ENCODE data around the gene PTPRJ.

PTPRJ gene

GRCh38 chr11:48150213-48150612 is 169.9 kb downstream of the PTPRJ start:
- TF ChIP-seq POLR2A (IDR thresholded peaks at IDR 0.05; ENCODE audit: low read depth, low read length), result no peak
- TF ChIP-seq TAF1 (IDR thresholded peaks at IDR 0.05; ENCODE audit: borderline replicate concordance, low read depth, low read length), result no peak
- TF ChIP-seq POLR2AphosphoS5 (IDR thresholded peaks at IDR 0.05; ENCODE audit: low read depth, low read length), result no peak
- FAIRE-seq (no peak), DNase-seq (ENCODE audit: insufficient read length) (no peak)

GRCh38 chr11:48154151-48154550 is 173.8 kb downstream of the PTPRJ start:
- FAIRE-seq, result no peak
- TF ChIP-seq POLR2A (IDR thresholded peaks at IDR 0.05; ENCODE audit: low read depth, low read length) (no peak), POLR2AphosphoS5 (IDR thresholded peaks at IDR 0.05; ENCODE audit: low read depth, low read length) (no peak), TAF1 (IDR thresholded peaks at IDR 0.05; ENCODE audit: borderline replicate concordance, low read depth, low read length) (no peak)
- DNase-seq (ENCODE audit: insufficient read length), result no peak

- TF ChIP-seq POLR2AphosphoS5 (IDR thresholded peaks at IDR 0.05; ENCODE audit: low read depth, low read length), result no peak
- TF ChIP-seq TAF1 (IDR thresholded peaks at IDR 0.05; ENCODE audit: borderline replicate concordance, low read depth, low read length), result no peak
- TF ChIP-seq POLR2A (IDR thresholded peaks at IDR 0.05; ENCODE audit: low read depth, low read length), result no peak
- no peak for FAIRE-seq
- no peak for DNase-seq (ENCODE audit: insufficient read length)
These were observed 181.9 kb downstream of the PTPRJ start for GRCh38 chr11:48161951-48162884.

GRCh38 chr11:48162885-48163268 is 182.5 kb downstream of the PTPRJ start:
- FAIRE-seq, result no peak
- no peak for TF ChIP-seq TAF1 (IDR thresholded peaks at IDR 0.05; ENCODE audit: borderline replicate concordance, low read depth, low read length)
- no peak for TF ChIP-seq POLR2A (IDR thresholded peaks at IDR 0.05; ENCODE audit: low read depth, low read length)
- no peak for TF ChIP-seq POLR2AphosphoS5 (IDR thresholded peaks at IDR 0.05; ENCODE audit: low read depth, low read length)
- no peak for DNase-seq (ENCODE audit: insufficient read length)

- TF ChIP-seq POLR2AphosphoS5 (IDR thresholded peaks at IDR 0.05; ENCODE audit: low read depth, low read length), result no peak
- no peak for TF ChIP-seq TAF1 (IDR thresholded peaks at IDR 0.05; ENCODE audit: borderline replicate concordance, low read depth, low read length)
- no peak for TF ChIP-seq POLR2A (IDR thresholded peaks at IDR 0.05; ENCODE audit: low read depth, low read length)
- DNase-seq (ENCODE audit: insufficient read length), result no peak
- no peak for FAIRE-seq
These were observed 183.2 kb downstream of the PTPRJ start for GRCh38 chr11:48163360-48164100.

- DNase-seq (ENCODE audit: insufficient read length) (no peak), FAIRE-seq (no peak)
- TF ChIP-seq POLR2A (IDR thresholded peaks at IDR 0.05; ENCODE audit: low read depth, low read length) (no peak), TAF1 (IDR thresholded peaks at IDR 0.05; ENCODE audit: borderline replicate concordance, low read depth, low read length) (no peak), POLR2AphosphoS5 (IDR thresholded peaks at IDR 0.05; ENCODE audit: low read depth, low read length) (no peak)
These were observed 184.5 kb downstream of the PTPRJ start for GRCh38 chr11:48164836-48165235.

GRCh38 chr11:48165426-48165825 is 185.1 kb downstream of the PTPRJ start:
- FAIRE-seq, result no peak
- TF ChIP-seq POLR2AphosphoS5 (IDR thresholded peaks at IDR 0.05; ENCODE audit: low read depth, low read length), result no peak
- no peak for TF ChIP-seq TAF1 (IDR thresholded peaks at IDR 0.05; ENCODE audit: borderline replicate concordance, low read depth, low read length)
- TF ChIP-seq POLR2A (IDR thresholded peaks at IDR 0.05; ENCODE audit: low read depth, low read length), result no peak
- DNase-seq (ENCODE audit: insufficient read length), result no peak

- TF ChIP-seq POLR2AphosphoS5 (IDR thresholded peaks at IDR 0.05; ENCODE audit: low read depth, low read length), result no peak
- TF ChIP-seq POLR2A (IDR thresholded peaks at IDR 0.05; ENCODE audit: low read depth, low read length), result no peak
- TF ChIP-seq TAF1 (IDR thresholded peaks at IDR 0.05; ENCODE audit: borderline replicate concordance, low read depth, low read length), result no peak
- no peak for FAIRE-seq
- DNase-seq (ENCODE audit: insufficient read length), result no peak
These were observed 187.0 kb downstream of the PTPRJ start for GRCh38 chr11:48167380-48167779.

- FAIRE-seq (no peak), DNase-seq (ENCODE audit: insufficient read length) (no peak)
- no peak for TF ChIP-seq POLR2A (IDR thresholded peaks at IDR 0.05; ENCODE audit: low read depth, low read length)
- no peak for TF ChIP-seq TAF1 (IDR thresholded peaks at IDR 0.05; ENCODE audit: borderline replicate concordance, low read depth, low read length)
- no peak for TF ChIP-seq POLR2AphosphoS5 (IDR thresholded peaks at IDR 0.05; ENCODE audit: low read depth, low read length)
These were observed 188.5 kb downstream of the PTPRJ start for GRCh38 chr11:48168815-48169214.

- no peak for FAIRE-seq
- DNase-seq (ENCODE audit: insufficient read length), result no peak
- TF ChIP-seq TAF1 (IDR thresholded peaks at IDR 0.05; ENCODE audit: borderline replicate concordance, low read depth, low read length) (no peak), POLR2AphosphoS5 (IDR thresholded peaks at IDR 0.05; ENCODE audit: low read depth, low read length) (no peak), POLR2A (IDR thresholded peaks at IDR 0.05; ENCODE audit: low read depth, low read length) (no peak)
These were observed 188.9 kb downstream of the PTPRJ start for GRCh38 chr11:48169259-48169658.

GRCh38 chr11:48169717-48170116 is 189.4 kb downstream of the PTPRJ start:
- no peak for FAIRE-seq
- no peak for DNase-seq (ENCODE audit: insufficient read length)
- no peak for TF ChIP-seq POLR2AphosphoS5 (IDR thresholded peaks at IDR 0.05; ENCODE audit: low read depth, low read length)
- no peak for TF ChIP-seq TAF1 (IDR thresholded peaks at IDR 0.05; ENCODE audit: borderline replicate concordance, low read depth, low read length)
- no peak for TF ChIP-seq POLR2A (IDR thresholded peaks at IDR 0.05; ENCODE audit: low read depth, low read length)

Data from GM12892 (cell line).